Brain microvascular endothelial cell (primary cell): Measurements from ENCODE around the gene IL1RL2.

Experiments used
- DNase-seq: peaks from one replicate; pipeline ENCODE4 v3.0.0-alpha.2; 2020
- H3K27ac ChIP-seq: fragments of 250-450 bp; sonication (Bioruptor Pico); 2 replicates; pipeline ENCODE4 v1.5.1; 2020; ENCODE audit warnings: mild to moderate bottlenecking, moderate library complexity
- H3K27me3 ChIP-seq: fragments of 250-450 bp; sonication (Bioruptor Pico); replicated peaks from 2 replicates; pipeline ENCODE4 v1.5.1; 2020; ENCODE audit warnings: mild to moderate bottlenecking
- H3K36me3 ChIP-seq: fragments of 250-450 bp; sonication (Bioruptor Pico); replicated peaks from 2 replicates; pipeline ENCODE4 v1.5.1; 2020; ENCODE audit warnings: mild to moderate bottlenecking
- H3K4me3 ChIP-seq: 2 replicates; pipeline ENCODE4 v1.5.1; 2011; ENCODE audit warnings: low read depth, mild to moderate bottlenecking, control low read depth, low read length, moderate library complexity
- CTCF ChIP-seq: IDR thresholded peaks from 2 replicates; pipeline ENCODE4 v1.5.1; 2011; ENCODE audit warnings: low read depth, mild to moderate bottlenecking, moderate library complexity, low read length, control low read depth, inconsistent platforms; ENCODE audit errors: missing control alignments
- in situ Hi-C: cut with HindIII; loops from 2 replicates; pipeline ENCODE4 v1.10.0; 2017; ENCODE audit warnings: low sequenced_read_pairs, low pct_ligation_motif_present

Gene IL1RL2

GRCh38 chr2:102179061-102179460 is 7.8 kb upstream of the IL1RL2 start:
- no peak for DNase-seq
- in situ Hi-C loops: no loop called here
- no peak for TF ChIP-seq CTCF
- Histone ChIP-seq H3K27ac (no peak overlapping the region), H3K4me3 (no peak overlapping the region), H3K36me3 (peaks cover 19% of the 10 kb centered on the region), H3K27me3 (no peaks in the 10 kb centered on the region)

GRCh38 chr2:102179788-102180686 is 6.8 kb upstream of the IL1RL2 start:
- no peak for TF ChIP-seq CTCF
- Histone ChIP-seq H3K27ac (no peak overlapping the region), H3K36me3 (peaks cover 19% of the 10 kb centered on the region), H3K4me3 (no peak overlapping the region), H3K27me3 (no peaks in the 10 kb centered on the region)
- no peak for DNase-seq
- in situ Hi-C loops: no loop called here

- Histone ChIP-seq H3K4me3 (no peak overlapping the region), H3K27ac (no peak overlapping the region), H3K36me3 (peaks cover 16% of the 10 kb centered on the region), H3K27me3 (no peaks in the 10 kb centered on the region)
- TF ChIP-seq CTCF: no peak
- in situ Hi-C loops: no loop called here
- DNase-seq: no peak
Measured at GRCh38 chr2:102180687-102180999, 6.2 kb upstream of the IL1RL2 start.

- TF ChIP-seq CTCF: no peak
- DNase-seq: no peak
- peaks cover 15% of the 10 kb centered on the region for H3K36me3 ChIP-seq
- in situ Hi-C loops: no loop called here
- H3K27ac ChIP-seq: no peak overlapping the region
- no peaks in the 10 kb centered on the region for H3K27me3 ChIP-seq
- H3K4me3 ChIP-seq: no peak overlapping the region
Measured at GRCh38 chr2:102181376-102181775, 5.4 kb upstream of the IL1RL2 start.

GRCh38 chr2:102181919-102182635 is 4.7 kb upstream of the IL1RL2 start:
- in situ Hi-C loops: no loop called here
- DNase-seq: no peak
- Histone ChIP-seq H3K27me3 (no peaks in the 10 kb centered on the region), H3K36me3 (peaks cover 8% of the 10 kb centered on the region), H3K4me3 (no peak overlapping the region), H3K27ac (no peak overlapping the region)
- no peak for TF ChIP-seq CTCF
